ENCODE results near the gene KCTD10. TPM values are rescaled to one million over a fixed set of nuclear protein-coding genes. Genes with fewer than 3 reads are reported as not detected.
"Not testable (repeated sequence)": the region's sequence is repeated elsewhere in the genome, so short reads cannot be mapped to it uniquely, and the experiment has no call there.

The KCTD10 gene
- total and polyA plus RNA-seq, 4 donors, result 4.2 to 20.1 (median 9.9) TPM

DNA sequence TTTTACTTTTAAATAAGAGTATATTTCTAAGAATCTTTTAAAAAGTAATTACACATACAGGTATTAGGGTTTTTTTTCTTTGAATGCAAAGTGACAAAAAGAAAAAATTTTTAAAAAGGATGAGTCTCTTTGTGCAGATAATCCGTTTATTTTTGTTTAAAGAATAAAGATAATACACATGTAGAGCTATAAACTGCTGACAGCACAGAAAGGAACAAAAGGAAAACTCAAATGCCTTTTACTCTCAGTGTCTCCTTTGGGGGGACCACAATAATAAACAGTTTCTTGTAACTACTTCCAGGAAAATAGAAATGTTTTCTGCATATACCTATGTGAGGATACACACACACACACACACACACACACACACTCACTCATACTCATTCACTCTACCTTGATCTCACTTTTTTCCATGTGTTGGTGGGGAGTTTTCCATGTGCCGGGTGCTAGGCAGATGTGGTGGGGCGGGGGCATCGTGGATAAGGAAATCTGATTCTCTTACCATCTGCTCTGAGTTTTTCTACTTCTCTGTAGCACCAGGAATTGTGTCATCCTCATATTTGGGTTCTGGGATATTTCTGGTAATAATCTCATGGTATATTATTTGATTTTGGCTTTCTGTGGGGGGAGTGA lies 58.1 kb downstream of the KCTD10 start:
- Histone ChIP-seq H3K27ac (ENCODE audit: low read depth in 1 of 2, low read length in 2 of 2) (no peak overlapping the region), H3K27me3 (ENCODE audit: control insufficient read depth in 4 of 4, insufficient read depth in 4 of 4, low read length in 3 of 4) (no peaks in the 10 kb centered on the region), H3K36me3 (ENCODE audit: control insufficient read depth in 4 of 4, insufficient read depth in 3 of 4, low read depth in 1 of 4, low read length in 3 of 4) (no peaks in the 10 kb centered on the region), H3K4me3 (ENCODE audit: low read depth in 1 of 3, low read length in 3 of 3) (no peak overlapping the region), H3K4me1 (ENCODE audit: control insufficient read depth in 4 of 4, insufficient read depth in 4 of 4, low read length in 3 of 4) (no peaks in the 10 kb centered on the region), H3K9me3 (ENCODE audit: control insufficient read depth in 4 of 4, low read length in 3 of 4) (no peaks in the 10 kb centered on the region), H3K9ac (ENCODE audit: low read depth in 1 of 2, low read length in 2 of 2) (no peak overlapping the region)
- TF ChIP-seq TAF1 (conservative IDR thresholded peaks at IDR 0.05) (no peak), GABPA (IDR thresholded peaks at IDR 0.05 in 1 of 2, conservative IDR thresholded peaks at IDR 0.05 in 1 of 2) (no peak), RAD21 (IDR thresholded peaks at IDR 0.05) (no peak), YY1 (IDR thresholded peaks at IDR 0.05) (no peak), HNF4G (IDR thresholded peaks at IDR 0.05) (no peak), RXRA (IDR thresholded peaks at IDR 0.05) (no peak), EGR1 (IDR thresholded peaks at IDR 0.05; ENCODE audit: low read depth in 2 of 2) (no peak), FOXA1 (IDR thresholded peaks at IDR 0.05) (no peak), HNF4A (conservative IDR thresholded peaks at IDR 0.05) (no peak), SP1 (IDR thresholded peaks at IDR 0.05) (no peak), NR2F2 (IDR thresholded peaks at IDR 0.05) (no peak), JUND (IDR thresholded peaks at IDR 0.05) (no peak), FOXA2 (IDR thresholded peaks at IDR 0.05) (no peak)
- TF ChIP-seq, protein P1, sequence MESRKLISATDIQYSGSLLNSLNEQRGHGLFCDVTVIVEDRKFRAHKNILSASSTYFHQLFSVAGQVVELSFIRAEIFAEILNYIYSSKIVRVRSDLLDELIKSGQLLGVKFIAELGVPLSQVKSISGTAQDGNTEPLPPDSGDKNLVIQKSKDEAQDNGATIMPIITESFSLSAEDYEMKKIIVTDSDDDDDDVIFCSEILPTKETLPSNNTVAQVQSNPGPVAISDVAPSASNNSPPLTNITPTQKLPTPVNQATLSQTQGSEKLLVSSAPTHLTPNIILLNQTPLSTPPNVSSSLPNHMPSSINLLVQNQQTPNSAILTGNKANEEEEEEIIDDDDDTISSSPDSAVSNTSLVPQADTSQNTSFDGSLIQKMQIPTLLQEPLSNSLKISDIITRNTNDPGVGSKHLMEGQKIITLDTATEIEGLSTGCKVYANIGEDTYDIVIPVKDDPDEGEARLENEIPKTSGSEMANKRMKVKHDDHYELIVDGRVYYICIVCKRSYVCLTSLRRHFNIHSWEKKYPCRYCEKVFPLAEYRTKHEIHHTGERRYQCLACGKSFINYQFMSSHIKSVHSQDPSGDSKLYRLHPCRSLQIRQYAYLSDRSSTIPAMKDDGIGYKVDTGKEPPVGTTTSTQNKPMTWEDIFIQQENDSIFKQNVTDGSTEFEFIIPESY (IDR thresholded peaks at IDR 0.05), result no peak
- TF ChIP-seq, protein P2, sequence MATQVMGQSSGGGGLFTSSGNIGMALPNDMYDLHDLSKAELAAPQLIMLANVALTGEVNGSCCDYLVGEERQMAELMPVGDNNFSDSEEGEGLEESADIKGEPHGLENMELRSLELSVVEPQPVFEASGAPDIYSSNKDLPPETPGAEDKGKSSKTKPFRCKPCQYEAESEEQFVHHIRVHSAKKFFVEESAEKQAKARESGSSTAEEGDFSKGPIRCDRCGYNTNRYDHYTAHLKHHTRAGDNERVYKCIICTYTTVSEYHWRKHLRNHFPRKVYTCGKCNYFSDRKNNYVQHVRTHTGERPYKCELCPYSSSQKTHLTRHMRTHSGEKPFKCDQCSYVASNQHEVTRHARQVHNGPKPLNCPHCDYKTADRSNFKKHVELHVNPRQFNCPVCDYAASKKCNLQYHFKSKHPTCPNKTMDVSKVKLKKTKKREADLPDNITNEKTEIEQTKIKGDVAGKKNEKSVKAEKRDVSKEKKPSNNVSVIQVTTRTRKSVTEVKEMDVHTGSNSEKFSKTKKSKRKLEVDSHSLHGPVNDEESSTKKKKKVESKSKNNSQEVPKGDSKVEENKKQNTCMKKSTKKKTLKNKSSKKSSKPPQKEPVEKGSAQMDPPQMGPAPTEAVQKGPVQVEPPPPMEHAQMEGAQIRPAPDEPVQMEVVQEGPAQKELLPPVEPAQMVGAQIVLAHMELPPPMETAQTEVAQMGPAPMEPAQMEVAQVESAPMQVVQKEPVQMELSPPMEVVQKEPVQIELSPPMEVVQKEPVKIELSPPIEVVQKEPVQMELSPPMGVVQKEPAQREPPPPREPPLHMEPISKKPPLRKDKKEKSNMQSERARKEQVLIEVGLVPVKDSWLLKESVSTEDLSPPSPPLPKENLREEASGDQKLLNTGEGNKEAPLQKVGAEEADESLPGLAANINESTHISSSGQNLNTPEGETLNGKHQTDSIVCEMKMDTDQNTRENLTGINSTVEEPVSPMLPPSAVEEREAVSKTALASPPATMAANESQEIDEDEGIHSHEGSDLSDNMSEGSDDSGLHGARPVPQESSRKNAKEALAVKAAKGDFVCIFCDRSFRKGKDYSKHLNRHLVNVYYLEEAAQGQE (IDR thresholded peaks at IDR 0.05), result no peak
- TF ChIP-seq, protein P3, sequence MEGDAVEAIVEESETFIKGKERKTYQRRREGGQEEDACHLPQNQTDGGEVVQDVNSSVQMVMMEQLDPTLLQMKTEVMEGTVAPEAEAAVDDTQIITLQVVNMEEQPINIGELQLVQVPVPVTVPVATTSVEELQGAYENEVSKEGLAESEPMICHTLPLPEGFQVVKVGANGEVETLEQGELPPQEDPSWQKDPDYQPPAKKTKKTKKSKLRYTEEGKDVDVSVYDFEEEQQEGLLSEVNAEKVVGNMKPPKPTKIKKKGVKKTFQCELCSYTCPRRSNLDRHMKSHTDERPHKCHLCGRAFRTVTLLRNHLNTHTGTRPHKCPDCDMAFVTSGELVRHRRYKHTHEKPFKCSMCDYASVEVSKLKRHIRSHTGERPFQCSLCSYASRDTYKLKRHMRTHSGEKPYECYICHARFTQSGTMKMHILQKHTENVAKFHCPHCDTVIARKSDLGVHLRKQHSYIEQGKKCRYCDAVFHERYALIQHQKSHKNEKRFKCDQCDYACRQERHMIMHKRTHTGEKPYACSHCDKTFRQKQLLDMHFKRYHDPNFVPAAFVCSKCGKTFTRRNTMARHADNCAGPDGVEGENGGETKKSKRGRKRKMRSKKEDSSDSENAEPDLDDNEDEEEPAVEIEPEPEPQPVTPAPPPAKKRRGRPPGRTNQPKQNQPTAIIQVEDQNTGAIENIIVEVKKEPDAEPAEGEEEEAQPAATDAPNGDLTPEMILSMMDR (IDR thresholded peaks at IDR 0.05; ENCODE audit: low read depth, low read length, missing input control), result no peak
- TF ChIP-seq, protein P4, sequence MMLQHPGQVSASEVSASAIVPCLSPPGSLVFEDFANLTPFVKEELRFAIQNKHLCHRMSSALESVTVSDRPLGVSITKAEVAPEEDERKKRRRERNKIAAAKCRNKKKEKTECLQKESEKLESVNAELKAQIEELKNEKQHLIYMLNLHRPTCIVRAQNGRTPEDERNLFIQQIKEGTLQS (IDR thresholded peaks at IDR 0.05), result no peak
- TF ChIP-seq, protein P5, sequence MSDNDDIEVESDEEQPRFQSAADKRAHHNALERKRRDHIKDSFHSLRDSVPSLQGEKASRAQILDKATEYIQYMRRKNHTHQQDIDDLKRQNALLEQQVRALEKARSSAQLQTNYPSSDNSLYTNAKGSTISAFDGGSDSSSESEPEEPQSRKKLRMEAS (IDR thresholded peaks at IDR 0.05), result no peak
- WGBS, result 79% methylated on average over 4 of the region's 4 CpGs
- no peak for DNase-seq (ENCODE audit: low spot score)

DNA sequence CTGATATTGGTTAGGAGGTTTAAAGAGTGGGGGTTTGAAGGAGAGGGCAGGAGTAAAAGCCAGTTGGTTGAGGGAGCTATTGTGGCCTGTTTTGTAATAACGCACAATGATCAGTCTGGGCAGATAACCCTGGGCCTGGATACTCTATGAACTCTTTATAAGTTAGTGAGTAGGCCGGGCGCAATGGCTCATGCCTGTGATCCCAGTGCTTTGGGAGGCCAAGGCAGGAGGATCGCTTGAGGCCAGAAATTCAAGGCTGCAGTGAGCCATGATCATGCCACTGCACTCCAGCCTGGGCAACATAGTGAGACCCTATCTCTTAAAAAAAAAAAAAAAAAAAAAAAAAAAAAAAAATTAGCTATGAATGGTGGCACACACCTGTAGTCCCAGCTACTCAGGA lies 71.0 kb downstream of the KCTD10 start:
- not testable (repeated sequence) for H3K9me3 ChIP-seq (ENCODE audit: control insufficient read depth in 4 of 4, low read length in 3 of 4); H3K27me3 ChIP-seq (ENCODE audit: control insufficient read depth in 4 of 4, insufficient read depth in 4 of 4, low read length in 3 of 4); H3K27ac ChIP-seq (ENCODE audit: low read depth in 1 of 2, low read length in 2 of 2); H3K9ac ChIP-seq (ENCODE audit: low read depth in 1 of 2, low read length in 2 of 2); H3K4me3 ChIP-seq (ENCODE audit: low read depth in 1 of 3, low read length in 3 of 3); DNase-seq (ENCODE audit: low spot score); H3K4me1 ChIP-seq (ENCODE audit: control insufficient read depth in 4 of 4, insufficient read depth in 4 of 4, low read length in 3 of 4); H3K36me3 ChIP-seq (ENCODE audit: control insufficient read depth in 4 of 4, insufficient read depth in 3 of 4, low read depth in 1 of 4, low read length in 3 of 4)
- WGBS, result 96% methylated on average over 4 of the region's 4 CpGs

DNA sequence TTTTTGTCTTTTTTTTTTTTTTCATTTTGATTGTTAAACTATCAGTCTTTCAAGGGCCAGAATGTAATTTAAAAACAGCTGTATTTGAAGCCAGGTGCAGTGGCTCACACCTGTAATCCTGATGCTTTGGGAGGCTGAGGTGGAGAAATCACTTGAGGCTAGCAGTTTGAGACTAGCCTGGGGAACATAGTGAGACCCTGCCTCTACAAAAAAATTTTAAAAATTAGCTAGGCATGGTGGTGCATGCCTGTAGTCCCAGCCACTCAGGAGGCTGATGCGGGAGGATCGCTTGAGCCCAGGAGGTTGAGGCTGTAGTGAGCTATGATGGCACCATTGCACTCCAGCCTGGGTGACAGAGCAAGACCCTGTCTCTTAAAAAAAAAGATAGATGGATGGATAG lies 72.3 kb downstream of the KCTD10 start:
- not testable (repeated sequence) for H3K27me3 ChIP-seq (ENCODE audit: control insufficient read depth in 4 of 4, insufficient read depth in 4 of 4, low read length in 3 of 4); H3K9me3 ChIP-seq (ENCODE audit: control insufficient read depth in 4 of 4, low read length in 3 of 4); H3K36me3 ChIP-seq (ENCODE audit: control insufficient read depth in 4 of 4, insufficient read depth in 3 of 4, low read depth in 1 of 4, low read length in 3 of 4); DNase-seq (ENCODE audit: low spot score); H3K9ac ChIP-seq (ENCODE audit: low read depth in 1 of 2, low read length in 2 of 2); H3K4me3 ChIP-seq (ENCODE audit: low read depth in 1 of 3, low read length in 3 of 3); H3K27ac ChIP-seq (ENCODE audit: low read depth in 1 of 2, low read length in 2 of 2); H3K4me1 ChIP-seq (ENCODE audit: control insufficient read depth in 4 of 4, insufficient read depth in 4 of 4, low read length in 3 of 4)
- WGBS, result 98% methylated on average over 2 of the region's 2 CpGs
